ENCODE results near the gene TMEM178A.
"Not testable (repeated sequence)": the region's sequence is repeated elsewhere in the genome, so short reads cannot be mapped to it uniquely, and the experiment has no call there.

TMEM178A gene

DNA sequence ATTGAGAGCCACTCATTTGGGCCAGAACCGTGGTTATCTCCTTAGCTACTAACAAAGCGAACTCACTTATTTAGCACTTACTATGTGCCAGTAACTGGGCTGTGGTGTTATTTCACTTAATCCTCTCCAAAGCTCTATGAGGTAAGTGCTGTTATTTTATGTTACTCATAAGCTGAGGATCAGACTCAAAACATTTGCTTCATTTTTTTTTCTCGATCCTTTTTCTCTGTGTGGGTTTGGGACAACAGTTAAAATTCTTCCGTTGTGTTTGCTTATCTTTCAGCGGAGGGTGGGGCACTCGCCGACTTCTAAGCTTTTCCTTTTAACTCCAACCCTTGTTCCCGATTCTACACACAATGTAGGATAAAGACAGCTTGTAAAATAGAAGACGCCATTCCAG is 52.8 kb downstream of the TMEM178A start:
- no peak for DNase-seq

DNA sequence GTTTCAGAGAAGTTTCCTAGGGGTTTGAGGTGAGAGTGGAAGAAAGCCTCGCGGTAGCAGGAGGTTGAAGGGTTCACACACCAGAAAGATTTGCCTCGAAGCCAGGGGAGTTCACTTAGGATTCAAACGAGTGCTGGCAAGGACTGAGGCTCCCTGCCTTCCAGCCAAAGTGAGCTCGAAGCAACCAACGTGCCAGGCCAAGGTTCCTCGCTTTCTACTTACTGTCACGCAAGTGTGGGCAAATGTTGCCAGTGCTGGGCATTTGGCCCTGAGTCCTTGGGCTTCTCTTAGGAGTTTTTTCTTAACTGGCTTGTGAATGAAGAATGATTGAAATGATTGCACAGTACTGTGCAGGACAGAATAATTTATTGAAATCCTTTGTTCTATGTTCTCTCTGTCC is 53.6 kb downstream of the TMEM178A start:
- no peak for DNase-seq

DNA sequence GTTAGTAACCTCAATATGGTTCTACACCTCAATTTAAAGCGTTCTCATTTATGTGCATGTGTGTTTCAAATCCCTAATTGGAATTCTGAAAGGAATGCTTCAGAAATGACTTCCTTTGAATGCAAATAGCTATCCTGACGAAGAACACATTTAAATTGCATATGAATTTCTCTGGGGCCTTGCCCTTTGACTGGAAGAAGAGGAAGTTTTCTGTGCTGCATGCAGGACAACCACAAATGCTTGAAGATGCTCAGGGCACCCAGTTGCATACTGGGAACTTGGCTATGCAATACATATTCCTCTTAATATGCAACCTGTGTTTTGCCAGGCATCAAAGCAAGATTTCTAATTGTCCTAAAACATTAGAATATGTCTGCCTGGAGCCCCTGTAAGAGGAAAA is 55.3 kb downstream of the TMEM178A start:
- no peak for DNase-seq

DNA sequence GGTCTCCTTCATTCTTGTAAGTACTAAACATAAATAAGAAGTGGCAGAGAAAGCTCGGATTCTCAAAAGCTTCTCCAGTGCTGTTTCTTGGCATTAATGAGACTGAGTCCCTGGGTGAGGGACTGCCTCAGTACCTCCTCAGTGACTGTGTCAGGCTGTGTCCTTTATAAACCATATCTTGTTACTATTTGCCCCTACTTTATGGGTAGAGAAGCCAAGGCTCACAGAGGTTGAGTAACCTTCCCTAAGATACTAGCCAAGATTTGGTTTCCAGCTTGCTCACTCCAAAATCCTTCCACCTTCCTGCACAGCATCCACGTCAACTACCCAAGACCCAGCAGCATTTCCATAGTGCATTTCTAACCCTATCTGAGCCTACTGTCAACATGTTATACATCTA is 57.8 kb downstream of the TMEM178A start:
- no peak for DNase-seq

DNA sequence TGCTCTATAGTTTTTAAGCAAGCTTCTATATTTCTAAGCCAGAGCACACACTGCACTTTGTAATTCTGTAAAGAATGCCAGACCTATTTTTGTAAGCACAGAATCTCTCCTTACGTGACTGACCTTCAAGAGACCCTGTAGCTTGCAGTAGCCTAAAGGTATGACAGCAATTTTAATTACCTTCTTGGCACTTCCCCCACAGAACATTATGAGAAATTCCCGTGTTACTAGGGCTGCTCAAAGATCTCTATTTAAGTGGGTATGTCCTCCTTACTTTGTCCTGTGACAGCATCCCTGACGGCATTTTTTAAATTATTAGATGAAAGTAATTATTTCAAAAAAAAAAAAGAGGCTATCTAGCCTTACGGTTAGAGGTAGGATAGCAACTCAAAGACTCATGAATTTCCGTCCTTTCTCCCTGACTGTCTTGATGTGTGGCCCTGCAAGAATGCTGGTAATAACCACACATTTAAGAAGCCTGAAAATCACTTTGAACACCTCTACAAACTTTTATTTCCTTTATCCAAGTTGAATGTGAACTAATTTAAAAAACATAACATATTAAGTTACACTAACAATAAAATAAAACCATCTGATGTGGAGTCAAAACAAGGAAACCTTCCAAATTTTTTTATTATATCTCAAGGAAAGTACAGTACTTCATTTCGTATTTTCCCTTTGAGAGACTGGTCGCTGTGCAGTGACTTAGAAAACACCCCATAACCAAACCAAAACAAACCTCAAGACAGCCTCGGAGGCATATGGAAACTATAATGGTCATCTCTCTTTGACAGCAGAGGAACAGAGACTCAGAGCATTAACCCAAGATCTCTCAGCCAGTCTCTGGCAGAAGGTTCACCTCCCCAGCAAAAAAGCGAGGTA is 58.5 kb downstream of the TMEM178A start:
- DNase-seq, result no peak

DNA sequence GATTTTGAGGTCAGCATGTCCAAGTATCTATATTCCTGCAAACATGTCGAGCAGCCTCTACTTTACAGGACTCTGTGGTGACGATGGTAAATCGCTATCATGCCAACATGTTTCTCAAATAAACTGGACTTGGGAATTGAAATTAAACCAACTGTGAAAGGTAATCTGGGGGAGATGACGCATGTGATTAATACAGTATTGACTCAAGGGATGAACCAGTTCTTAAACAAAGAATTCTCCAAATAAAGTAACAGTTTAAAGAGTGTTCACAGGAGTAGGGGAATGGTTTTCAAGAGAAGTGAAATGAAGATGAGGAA is 59.1 kb downstream of the TMEM178A start:
- DNase-seq, result no peak

DNA sequence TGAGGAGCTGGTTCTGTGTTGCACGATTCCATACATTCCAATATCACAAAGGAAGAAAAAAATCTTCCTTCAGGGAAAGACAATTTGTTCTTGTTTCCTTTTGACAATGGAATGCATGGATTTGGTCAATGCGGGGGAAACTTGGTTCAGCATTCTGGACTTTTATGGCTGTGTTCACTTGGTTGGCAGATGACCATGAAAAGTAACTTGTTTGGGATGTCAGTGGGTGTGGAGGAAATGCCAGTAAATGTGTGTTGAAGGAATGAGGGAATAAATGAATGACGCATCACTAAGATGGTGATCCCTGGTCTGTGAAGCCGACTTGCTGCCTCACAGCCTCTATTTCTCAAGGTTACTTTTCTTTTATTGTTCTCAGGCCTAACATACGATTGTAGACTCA is 59.7 kb downstream of the TMEM178A start:
- DNase-seq, result no peak

DNA sequence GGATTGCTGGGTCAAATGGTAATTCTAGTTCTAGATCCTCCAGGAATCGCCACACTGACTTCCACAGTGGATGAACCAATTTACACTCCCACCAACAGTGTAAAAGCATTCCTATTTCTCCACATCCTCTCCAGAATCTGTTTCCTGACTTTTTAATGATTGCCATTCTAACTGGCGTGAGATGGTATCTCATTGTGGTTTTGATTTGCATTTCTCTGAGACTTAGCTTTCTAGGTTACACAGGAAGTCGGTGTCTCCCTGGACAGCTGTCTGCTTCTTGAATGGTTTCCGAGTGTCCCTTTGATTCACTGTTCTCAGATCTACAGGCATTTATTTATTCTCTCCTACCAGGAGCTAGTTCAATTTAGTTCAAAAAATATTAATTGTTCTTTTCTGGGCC is 62.4 kb downstream of the TMEM178A start:
- DNase-seq, result not testable (repeated sequence)

DNA sequence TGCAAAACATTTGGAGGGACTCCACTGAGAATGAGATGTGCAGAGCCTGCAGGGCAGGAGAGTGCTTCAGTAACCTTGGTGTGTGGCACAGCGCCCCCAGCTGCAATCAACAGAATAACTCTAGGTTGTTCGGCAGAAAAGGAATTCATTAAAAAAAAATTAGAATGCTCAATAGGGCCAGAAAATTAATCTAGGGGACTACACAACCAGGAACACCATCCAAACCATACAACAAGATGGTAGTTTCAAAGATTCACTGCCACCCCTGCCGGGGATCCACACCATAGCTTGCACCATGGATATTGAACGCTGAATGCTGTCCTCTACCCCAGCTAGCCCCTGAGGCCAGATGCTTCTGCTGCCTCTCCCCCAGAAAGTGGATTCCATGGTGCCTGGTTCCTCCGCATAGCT is 63.2 kb downstream of the TMEM178A start:
- no peak for DNase-seq

DNA sequence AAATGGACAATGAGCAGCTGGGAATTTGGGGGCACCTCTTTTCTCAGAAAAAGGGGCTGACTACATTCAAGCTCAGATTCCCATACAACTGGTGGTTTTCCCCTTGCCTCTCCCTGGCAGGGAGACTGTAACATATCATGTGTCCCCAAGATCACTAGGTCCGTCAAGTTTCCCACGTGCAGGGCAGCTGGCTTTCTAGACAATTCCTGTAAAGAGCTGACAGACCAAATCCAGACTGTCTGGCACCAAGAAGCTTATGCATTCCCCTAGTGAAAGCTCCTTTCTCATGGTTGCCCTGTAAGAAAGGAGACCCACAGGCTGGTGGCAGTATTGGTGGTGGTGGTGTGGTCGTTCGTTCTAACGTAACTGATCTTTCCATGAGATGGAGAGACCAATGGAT is 64.6 kb downstream of the TMEM178A start:
- no peak for DNase-seq

DNA sequence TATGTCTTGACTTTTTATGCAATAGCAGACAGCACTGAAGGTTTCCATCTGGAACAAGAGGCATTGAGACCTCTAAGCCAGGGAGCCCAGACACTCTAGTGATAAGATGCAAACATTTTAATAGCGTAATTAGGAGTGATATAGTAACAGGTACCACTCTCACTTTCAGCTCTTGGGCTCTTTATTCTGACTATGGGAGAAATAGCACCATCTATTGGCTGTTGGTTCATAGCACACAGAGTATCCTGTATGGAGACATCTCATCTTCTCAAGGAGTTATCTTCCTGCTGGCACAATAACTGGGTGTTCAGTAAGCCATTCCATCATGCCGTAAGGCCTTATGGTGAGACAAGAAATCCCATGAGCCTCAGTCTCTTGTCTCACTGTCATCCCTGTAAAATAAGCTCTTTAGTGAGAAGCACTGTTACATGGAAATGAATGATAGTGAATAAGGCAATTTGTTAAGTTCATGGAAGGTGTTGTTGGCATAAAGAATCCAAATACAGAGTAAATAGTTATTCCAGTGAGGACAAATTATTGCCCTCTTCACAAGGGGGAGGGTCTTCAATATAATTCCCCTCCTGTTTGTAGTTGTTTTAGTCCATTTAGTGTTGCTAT is 65.1 kb downstream of the TMEM178A start:
- DNase-seq, result no peak

DNA sequence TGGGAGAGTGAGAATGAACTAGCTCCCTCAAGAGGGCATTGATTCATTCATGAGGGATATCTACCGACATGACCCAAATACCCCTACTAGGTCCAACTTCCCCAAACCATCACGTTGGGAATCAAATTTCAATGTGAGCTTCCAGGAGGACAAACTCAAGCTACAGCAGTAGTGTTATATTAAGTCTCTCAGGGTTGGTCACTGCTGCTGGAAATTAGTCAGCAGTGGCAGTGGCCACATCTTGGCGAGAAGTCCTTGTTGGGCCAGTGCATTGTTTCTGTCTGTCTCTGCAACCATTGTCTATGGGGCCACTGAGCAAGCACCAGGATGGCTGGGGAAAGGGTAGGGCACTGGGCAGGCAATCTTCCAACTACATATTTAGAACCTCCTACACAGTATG is 65.8 kb downstream of the TMEM178A start:
- DNase-seq, result no peak

DNA sequence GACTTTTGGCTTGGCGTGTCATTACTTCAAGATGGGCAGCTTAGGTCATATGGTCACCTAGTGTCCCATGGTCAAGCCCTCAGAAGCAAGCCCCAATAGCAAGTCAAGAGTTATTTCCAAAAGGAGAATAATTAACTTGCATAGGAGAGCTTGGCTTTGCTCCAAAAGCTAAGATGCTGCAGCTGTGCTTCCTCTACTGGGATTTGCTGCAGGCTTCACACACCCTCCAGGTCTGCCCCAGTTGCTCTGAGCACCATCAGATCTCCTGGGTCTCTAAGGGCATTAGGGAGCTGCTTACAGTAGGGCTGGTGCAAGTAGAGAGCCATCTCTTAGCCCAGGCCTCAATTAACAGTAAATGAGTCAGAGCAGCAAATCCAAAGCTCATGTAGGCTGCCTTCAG is 66.8 kb downstream of the TMEM178A start:
- DNase-seq, result no peak

DNA sequence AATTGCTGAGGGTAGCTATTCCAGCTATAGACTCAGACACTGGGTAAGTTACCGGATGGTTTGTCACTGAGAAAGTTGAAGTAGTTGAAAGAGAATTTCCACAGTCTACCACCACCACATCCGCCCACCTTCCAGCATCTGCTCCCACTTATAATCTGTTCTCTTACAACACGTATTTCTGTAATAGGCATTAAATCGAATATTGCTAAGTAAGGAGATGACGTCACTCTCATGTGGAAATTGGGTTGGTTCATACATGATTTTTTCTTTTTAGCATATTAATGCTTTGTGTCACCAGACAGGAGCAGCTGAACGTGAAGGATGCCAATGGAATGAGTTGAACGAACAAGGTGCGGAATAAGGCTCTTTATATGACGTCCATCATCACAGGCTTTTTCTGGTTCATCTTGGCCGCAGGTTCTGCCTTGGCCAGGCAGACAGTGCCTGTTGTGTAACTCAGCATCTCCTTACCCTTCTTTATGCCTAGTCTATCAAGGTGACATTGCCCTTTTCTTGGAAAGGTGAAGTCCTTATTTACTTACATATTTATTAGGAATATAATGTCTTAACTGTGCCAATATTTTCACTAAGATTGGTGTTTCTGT is 67.5 kb downstream of the TMEM178A start:
- DNase-seq, result no peak

DNA sequence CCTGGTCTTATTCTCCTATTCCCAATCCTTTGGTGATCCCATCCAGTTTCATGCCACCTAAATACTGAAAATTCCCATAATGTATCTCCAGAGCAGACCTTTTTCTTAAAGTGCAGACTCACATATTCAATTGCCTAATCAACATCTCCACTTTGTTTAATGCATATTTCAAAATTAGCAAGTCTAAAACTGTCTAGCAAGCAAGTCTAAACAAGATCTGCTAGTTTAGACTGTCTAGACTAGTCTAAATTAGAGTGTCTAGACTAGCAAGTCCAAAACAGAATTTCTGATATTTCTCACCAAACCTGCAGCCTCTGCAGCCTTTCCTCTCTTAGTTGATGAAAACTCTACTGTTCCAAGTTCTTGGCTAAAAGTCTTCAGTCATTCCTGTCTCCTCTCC is 68.7 kb downstream of the TMEM178A start:
- no peak for DNase-seq

DNA sequence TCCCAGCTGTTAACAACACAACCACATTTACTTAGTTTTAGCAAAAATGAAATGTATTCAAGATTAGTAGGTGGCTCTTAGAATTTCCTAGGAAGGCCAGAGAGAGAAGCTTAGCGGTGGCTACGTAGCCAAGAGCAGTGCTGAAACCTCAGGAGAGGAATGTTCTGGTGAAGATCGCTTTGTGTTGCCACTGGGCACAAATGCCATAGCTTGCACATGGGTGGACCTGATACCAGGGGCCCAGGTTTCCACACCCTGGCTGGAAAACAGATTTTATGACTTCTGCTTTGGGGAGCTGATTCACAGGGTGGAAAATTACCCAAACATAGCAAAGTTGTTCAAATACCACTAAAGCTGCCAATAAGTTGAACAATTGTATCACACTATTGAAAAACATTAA is 69.9 kb downstream of the TMEM178A start:
- DNase-seq, result no peak

DNA sequence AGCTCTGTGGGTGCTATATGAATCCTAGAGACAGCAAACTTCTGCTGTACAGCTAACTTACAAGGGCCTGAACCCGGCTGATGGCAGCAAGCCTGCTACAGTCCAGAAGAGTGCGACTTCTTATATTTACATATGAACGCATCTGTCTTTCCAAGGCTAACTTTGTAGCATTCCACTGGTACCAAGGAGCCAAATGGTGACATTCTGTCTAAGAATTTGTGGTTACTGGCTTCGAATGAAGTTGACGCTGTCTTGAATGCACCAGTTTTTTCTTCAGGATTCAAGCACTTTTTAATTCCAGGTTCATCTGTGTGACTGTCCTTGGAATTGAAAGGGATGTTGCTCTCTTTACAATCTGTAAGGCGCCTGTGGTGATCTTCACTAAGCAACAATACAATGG is 70.9 kb downstream of the TMEM178A start:
- no peak for DNase-seq

DNA sequence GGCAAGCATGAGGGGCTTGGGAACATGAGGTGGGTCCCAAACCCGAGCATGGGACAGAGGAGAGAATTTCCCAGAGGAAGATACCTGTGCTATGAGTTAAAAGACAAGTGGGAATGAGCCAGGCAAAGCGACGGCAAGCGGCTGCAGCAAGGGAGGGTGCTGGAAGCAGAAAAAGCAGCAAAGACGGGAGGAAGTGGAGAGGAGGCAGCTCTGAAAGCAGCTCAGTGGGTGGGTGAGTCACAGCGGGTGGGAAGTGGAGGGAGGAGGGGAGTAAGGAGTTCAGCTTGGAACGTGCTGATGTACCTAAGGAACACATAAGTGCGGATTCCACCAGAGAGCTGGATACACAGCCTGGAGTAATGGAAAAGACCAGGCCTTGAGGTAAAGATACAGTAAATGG is 71.9 kb downstream of the TMEM178A start:
- no peak for DNase-seq

DNA sequence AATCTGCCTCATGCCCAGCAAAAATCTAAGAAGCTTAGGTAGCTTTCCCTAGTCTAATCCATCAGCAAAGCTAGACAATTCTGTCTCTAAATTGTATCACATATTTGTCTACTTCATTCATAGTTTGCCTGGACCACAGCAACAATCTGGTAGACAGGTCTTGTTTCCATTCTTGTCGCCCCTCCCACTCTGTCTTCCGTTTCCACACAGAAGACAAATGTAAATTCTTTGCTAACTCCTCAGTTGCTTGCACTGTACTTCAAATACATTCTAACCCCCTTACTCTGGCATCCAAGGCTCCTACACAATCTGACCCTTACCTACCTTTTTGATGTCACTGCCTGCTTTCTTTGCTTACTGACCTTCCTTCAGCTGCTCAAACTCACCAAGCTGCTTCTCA is 73.2 kb downstream of the TMEM178A start:
- no peak for DNase-seq

DNA sequence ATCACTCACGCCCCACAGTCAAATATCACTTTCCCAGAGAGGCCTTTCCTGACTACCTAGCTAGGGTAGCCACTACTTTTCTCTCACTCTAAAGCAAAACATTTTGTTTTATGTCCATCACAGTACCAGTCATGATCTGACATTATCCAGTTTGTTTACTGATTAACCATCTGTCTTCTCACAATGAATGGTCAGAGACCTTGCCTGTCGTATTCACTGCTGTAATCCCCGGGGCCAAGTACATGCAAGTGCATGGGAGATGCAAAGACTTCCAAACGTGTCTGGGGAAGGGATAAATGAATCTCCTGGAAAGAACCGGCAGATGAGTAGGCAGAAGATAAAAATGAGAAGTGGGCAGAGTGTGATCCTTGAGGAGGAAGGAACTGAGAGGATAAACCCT is 73.7 kb downstream of the TMEM178A start:
- no peak for DNase-seq

DNA sequence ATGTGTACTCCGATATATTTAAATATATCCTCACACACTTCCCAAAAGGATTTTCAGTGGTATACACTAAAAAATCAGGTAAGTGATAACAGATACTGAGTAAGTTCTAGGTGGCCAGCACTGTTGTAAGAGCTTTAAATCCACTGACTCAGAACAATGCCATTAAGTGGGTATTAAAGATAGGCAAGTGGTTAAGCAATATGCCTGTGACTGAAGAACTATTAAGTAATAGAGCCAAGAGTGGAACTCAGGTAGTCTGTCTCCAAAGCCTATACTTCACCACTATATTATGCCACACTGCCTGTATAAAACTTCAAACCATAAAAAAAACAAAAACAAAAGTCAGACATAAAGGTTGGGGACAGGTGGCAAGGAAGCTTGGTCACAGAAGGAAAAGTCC is 76.2 kb downstream of the TMEM178A start:
- no peak for DNase-seq

DNA sequence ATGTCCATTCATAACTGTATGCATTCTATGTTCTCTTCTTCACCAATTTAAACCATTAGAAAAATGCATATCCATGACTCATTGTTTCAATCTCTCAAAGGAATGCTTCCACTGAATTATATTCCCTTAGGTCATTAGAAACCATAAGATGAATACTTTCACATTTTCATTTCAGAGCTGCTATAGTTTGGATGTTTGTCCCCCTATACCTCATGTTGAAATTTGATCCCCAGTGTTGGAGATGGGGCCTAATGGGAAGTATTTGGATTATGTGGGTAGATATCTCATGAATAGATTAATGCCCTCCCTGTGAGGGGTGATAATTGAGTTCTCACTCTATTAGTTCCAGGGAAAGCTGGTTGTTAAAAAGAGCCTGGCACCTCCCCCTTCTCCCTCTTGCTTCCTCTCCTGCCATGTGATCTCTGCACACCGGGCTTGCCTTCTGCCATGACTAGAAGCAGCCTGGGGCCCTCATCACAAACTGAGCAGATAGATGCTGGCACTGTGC is 77.6 kb downstream of the TMEM178A start:
- DNase-seq, result no peak

DNA sequence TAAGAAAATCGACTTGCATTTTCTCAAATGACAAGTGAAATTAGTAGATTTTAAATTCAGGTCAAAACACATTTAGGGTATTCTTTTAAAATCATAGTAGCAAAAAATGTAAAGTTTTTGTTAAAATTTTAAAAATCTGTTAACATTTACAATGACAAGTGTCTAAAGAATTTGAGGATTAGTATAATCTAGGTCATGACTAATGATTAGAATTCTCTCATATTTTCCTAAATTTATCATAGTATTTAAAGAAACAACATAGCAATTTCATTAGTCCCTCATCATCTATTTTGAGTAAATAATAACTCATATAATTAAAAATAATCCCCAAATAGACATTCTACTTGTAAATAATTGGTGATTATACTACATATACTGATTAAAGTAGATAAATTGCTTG is 89.7 kb downstream of the TMEM178A start:
- DNase-seq, result no peak

DNA sequence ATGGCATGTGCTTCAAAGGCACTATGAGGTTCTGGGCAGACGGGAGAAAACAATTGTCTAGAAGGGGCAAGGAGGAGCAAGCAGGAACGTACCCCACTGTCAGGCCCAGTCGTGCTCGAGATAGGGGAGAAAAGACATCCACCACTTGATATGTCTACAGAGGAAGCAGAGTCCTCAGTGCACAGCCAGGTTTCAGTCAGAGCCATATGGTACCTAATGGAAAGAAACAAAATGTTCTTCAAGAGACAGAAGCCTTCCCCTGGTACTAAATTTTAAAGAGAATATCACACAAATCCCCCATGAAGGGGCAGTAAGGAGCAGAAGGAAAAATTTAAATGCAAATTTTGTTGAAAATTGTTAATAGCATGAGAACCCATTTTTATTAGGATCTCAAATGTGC is 91.4 kb downstream of the TMEM178A start:
- no peak for DNase-seq

Measured in left hindlimb (tissue), 1 donor.